SK-N-MC (cell line): ENCODE data around the gene VWA8.
"Not testable (repeated sequence)": the region's sequence is repeated elsewhere in the genome, so short reads cannot be mapped to it uniquely, and the experiment has no call there.

Source experiments
- DNase-seq: peaks from one replicate; pipeline ENCODE4 v3.0.0-alpha.2; 2011; ENCODE audit warnings: low read depth, low spot score
- H3K27ac ChIP-seq: fragments of 200-600 bp; sonication (generic); 2 replicates; pipeline ENCODE4 v1.5.1; 2016; ENCODE audit warnings: mixed run types
- H3K36me3 ChIP-seq: fragments of 200-600 bp; sonication (generic); 2 replicates; pipeline ENCODE4 v1.6.1; 2017; ENCODE audit warnings: antibody characterized with exemption, low read length, mixed read lengths; ENCODE audit not compliant: insufficient read depth
- H3K4me3 ChIP-seq: fragments of 200-600 bp; sonication (generic); 2 replicates; pipeline ENCODE4 v1.5.1; 2016
- H3K9ac ChIP-seq: fragments of 200-600 bp; sonication (generic); 2 replicates; pipeline ENCODE4 v1.8.0; 2017; ENCODE audit warnings: mixed run types, mixed read lengths; ENCODE audit not compliant: insufficient read length
- H3K9me3 ChIP-seq: fragments of 200-600 bp; sonication (generic); 2 replicates; pipeline ENCODE4 v1.6.1; 2017; ENCODE audit warnings: low read depth, mild to moderate bottlenecking, antibody characterized with exemption, low read length, moderate library complexity, mixed read lengths
- EZH2 ChIP-seq: fragments of 200-600 bp; sonication (generic); IDR thresholded peaks from one replicate; pipeline ENCODE4 v1.6.1; 2017; ENCODE audit warnings: antibody characterized with exemption
- FOXP2 ChIP-seq: optimal IDR thresholded peaks from 2 replicates; pipeline ENCODE3; 2011; ENCODE audit warnings: mild to moderate bottlenecking, moderate library complexity; ENCODE audit not compliant: insufficient read depth; ENCODE audit errors: extremely low read length, control extremely low read depth
- POLR2AphosphoS5 ChIP-seq: IDR thresholded peaks from 2 replicates; pipeline ENCODE4 v1.6.1; 2012; ENCODE audit warnings: mild to moderate bottlenecking, low read depth, low read length, borderline replicate concordance

Gene VWA8

GRCh38 chr13:41643507-41643906, 317.4 kb downstream of the VWA8 start:
- no peak overlapping the region for H3K9ac ChIP-seq
- TF ChIP-seq POLR2AphosphoS5 (no peak), EZH2 (no peak), FOXP2 (no peak)
- H3K4me3 ChIP-seq, result no peak overlapping the region
- H3K36me3 ChIP-seq, result no peaks in the 10 kb centered on the region
- H3K9me3 ChIP-seq, result no peaks in the 10 kb centered on the region
- DNase-seq, result no peak
- no peak overlapping the region for H3K27ac ChIP-seq

- H3K9me3 ChIP-seq, result no peaks in the 10 kb centered on the region
- no peak overlapping the region for H3K4me3 ChIP-seq
- H3K9ac ChIP-seq, result no peak overlapping the region
- DNase-seq, result no peak
- TF ChIP-seq EZH2 (no peak), FOXP2 (no peak), POLR2AphosphoS5 (no peak)
- no peak overlapping the region for H3K27ac ChIP-seq
- no peaks in the 10 kb centered on the region for H3K36me3 ChIP-seq
Measured at GRCh38 chr13:41641961-41642360, 318.9 kb downstream of the VWA8 start.

GRCh38 chr13:41641429-41641828, 319.5 kb downstream of the VWA8 start:
- TF ChIP-seq POLR2AphosphoS5 (no peak), FOXP2 (no peak), EZH2 (no peak)
- no peaks in the 10 kb centered on the region for H3K36me3 ChIP-seq
- H3K9ac ChIP-seq, result no peak overlapping the region
- H3K9me3 ChIP-seq, result no peaks in the 10 kb centered on the region
- no peak for DNase-seq
- H3K4me3 ChIP-seq, result no peak overlapping the region
- no peak overlapping the region for H3K27ac ChIP-seq

GRCh38 chr13:41639955-41640780, 320.7 kb downstream of the VWA8 start:
- DNase-seq, result peak; percentile 32
- TF ChIP-seq EZH2 (no peak), POLR2AphosphoS5 (no peak), FOXP2 (no peak)
- peak overlapping the region; percentile 52; the same call in 1 of the 2 replicates for H3K27ac ChIP-seq
- no peaks in the 10 kb centered on the region for H3K36me3 ChIP-seq
- H3K4me3 ChIP-seq, result no peak overlapping the region
- no peaks in the 10 kb centered on the region for H3K9me3 ChIP-seq
- no peak overlapping the region for H3K9ac ChIP-seq

- TF ChIP-seq FOXP2 (no peak), EZH2 (no peak), POLR2AphosphoS5 (no peak)
- no peak overlapping the region for H3K4me3 ChIP-seq
- H3K27ac ChIP-seq, result no peak overlapping the region
- H3K9me3 ChIP-seq, result no peaks in the 10 kb centered on the region
- H3K36me3 ChIP-seq, result no peaks in the 10 kb centered on the region
- no peak for DNase-seq
- no peak overlapping the region for H3K9ac ChIP-seq
Measured at GRCh38 chr13:41639237-41639904, 321.5 kb downstream of the VWA8 start.

- Histone ChIP-seq H3K4me3 (no peak overlapping the region), H3K36me3 (no peaks in the 10 kb centered on the region), H3K9me3 (no peaks in the 10 kb centered on the region), H3K27ac (no peak overlapping the region), H3K9ac (no peak overlapping the region)
- TF ChIP-seq EZH2 (no peak), FOXP2 (no peak), POLR2AphosphoS5 (no peak)
- DNase-seq, result no peak
Measured at GRCh38 chr13:41637586-41637985, 323.3 kb downstream of the VWA8 start.

GRCh38 chr13:41637032-41637431, 323.9 kb downstream of the VWA8 start:
- not testable (repeated sequence) for DNase-seq, H3K36me3 ChIP-seq, H3K4me3 ChIP-seq, H3K9me3 ChIP-seq, H3K27ac ChIP-seq, H3K9ac ChIP-seq

- not testable (repeated sequence) for H3K36me3 ChIP-seq, H3K9ac ChIP-seq, H3K27ac ChIP-seq, DNase-seq, H3K4me3 ChIP-seq, H3K9me3 ChIP-seq
Measured at GRCh38 chr13:41636590-41636989, 324.3 kb downstream of the VWA8 start.

GRCh38 chr13:41634407-41634806, 326.5 kb downstream of the VWA8 start:
- H3K4me3 ChIP-seq, result no peak overlapping the region
- no peak overlapping the region for H3K9ac ChIP-seq
- no peaks in the 10 kb centered on the region for H3K9me3 ChIP-seq
- no peaks in the 10 kb centered on the region for H3K36me3 ChIP-seq
- no peak for TF ChIP-seq FOXP2
- TF ChIP-seq EZH2, result no peak
- TF ChIP-seq POLR2AphosphoS5, result no peak
- DNase-seq, result no peak
- H3K27ac ChIP-seq, result no peak overlapping the region
